Measurements from ENCODE around the gene NAV3.

Gene NAV3

DNA sequence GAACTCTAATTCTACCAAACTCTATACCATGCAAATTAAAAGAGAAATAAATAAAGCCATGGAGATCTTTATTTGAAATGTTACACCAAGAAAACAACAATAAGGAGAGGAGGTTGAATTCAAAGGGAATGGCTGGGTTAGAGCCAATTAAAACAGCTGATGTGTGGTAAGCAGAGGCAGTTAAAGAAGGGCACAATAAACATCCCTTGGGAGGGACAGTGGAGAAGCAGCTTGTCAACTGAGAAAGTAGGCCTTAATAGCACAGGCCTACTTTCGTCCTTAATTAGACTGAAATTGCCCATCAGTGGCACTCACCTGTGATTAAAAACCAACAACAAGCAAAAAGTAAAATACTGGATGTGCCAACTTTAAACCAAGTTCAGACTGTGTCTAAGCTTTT lies 16.3 kb upstream of the NAV3 start:
- Mint-ChIP-seq H3K36me3 (ENCODE audit: low read depth) (no peaks in the 10 kb centered on the region), H3K4me1 (peaks cover 9% of the 10 kb centered on the region), H3K9me3 (no peaks in the 10 kb centered on the region), H3K27me3 (ENCODE audit: low read depth, poor library complexity) (peaks cover 3% of the 10 kb centered on the region), H3K4me3 (no peak overlapping the region), H3K27ac (no peak overlapping the region)
- TF ChIP-seq, protein P1, sequence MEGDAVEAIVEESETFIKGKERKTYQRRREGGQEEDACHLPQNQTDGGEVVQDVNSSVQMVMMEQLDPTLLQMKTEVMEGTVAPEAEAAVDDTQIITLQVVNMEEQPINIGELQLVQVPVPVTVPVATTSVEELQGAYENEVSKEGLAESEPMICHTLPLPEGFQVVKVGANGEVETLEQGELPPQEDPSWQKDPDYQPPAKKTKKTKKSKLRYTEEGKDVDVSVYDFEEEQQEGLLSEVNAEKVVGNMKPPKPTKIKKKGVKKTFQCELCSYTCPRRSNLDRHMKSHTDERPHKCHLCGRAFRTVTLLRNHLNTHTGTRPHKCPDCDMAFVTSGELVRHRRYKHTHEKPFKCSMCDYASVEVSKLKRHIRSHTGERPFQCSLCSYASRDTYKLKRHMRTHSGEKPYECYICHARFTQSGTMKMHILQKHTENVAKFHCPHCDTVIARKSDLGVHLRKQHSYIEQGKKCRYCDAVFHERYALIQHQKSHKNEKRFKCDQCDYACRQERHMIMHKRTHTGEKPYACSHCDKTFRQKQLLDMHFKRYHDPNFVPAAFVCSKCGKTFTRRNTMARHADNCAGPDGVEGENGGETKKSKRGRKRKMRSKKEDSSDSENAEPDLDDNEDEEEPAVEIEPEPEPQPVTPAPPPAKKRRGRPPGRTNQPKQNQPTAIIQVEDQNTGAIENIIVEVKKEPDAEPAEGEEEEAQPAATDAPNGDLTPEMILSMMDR (IDR thresholded peaks at IDR 0.05), result no peak
- no peak for DNase-seq

DNA sequence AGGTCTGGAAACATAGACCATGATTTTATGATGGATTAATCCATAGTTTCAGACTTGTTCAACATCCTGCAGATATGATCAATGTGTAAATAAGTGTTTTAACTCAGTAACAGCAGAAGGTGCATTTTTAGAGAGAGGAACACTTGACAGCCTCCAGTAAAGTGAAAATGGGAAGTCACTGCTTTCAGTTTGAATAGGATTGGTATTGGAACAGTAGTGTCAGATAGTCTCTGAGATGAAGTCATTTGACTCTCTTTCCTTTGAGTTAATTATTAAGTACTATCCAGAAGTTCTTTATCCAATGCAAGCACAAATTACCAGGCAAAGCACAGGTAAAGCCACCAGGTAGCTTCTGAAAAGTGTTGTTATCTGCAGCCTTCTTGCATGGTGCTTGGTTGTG lies 14.5 kb upstream of the NAV3 start:
- DNase-seq, result no peak
- Mint-ChIP-seq H3K27me3 (ENCODE audit: low read depth, poor library complexity) (peaks cover 3% of the 10 kb centered on the region), H3K4me1 (peaks cover 9% of the 10 kb centered on the region), H3K4me3 (no peak overlapping the region), H3K9me3 (no peaks in the 10 kb centered on the region), H3K36me3 (ENCODE audit: low read depth) (no peaks in the 10 kb centered on the region), H3K27ac (no peak overlapping the region)
- TF ChIP-seq, protein P1 (IDR thresholded peaks at IDR 0.05), result no peak

DNA sequence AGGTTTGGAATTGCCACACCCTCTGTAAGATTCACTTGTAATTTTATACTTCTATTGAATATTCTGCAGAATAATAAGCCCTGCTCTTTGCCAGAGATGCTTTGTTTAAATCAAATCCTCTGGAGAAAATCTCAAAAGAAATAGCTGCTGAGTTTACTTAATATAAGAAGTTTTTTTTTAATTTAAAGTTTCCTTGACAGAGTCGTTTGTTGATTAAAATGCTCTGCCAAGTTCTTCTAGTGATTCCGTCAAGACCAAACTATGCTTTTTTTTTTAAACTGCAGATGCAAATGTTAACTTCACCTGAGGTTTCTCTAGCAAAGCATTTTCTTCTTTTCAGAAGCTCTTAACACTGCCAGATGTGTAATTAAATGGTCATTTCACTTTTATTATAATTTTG lies 13.4 kb upstream of the NAV3 start:
- peaks cover 9% of the 10 kb centered on the region for H3K4me1 Mint-ChIP-seq
- no peaks in the 10 kb centered on the region for H3K36me3 Mint-ChIP-seq (ENCODE audit: low read depth)
- no peak for DNase-seq
- H3K27ac Mint-ChIP-seq, result no peak overlapping the region
- peaks cover 3% of the 10 kb centered on the region for H3K27me3 Mint-ChIP-seq (ENCODE audit: low read depth, poor library complexity)
- TF ChIP-seq, protein P1 (IDR thresholded peaks at IDR 0.05), result no peak
- H3K4me3 Mint-ChIP-seq, result no peak overlapping the region
- no peaks in the 10 kb centered on the region for H3K9me3 Mint-ChIP-seq

DNA sequence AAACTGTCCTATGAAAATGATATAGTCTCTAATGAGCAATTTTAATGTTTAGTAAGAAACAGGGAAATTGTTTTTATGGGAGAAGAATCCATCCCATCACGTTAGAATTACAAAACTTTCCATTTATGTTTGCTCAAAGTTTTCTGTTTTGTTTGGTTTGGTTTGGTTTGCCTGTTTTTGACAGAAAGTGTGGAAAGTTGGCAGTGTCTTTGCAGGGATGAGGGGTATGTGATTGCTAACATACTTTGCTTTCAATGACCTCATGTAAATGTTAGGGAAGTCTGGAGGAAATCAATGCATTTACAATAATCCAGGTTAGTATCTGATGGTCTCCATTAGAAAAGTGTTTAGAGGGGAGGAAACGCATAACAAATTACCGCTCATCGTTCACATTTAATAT lies 12.3 kb upstream of the NAV3 start:
- H3K36me3 Mint-ChIP-seq (ENCODE audit: low read depth), result no peaks in the 10 kb centered on the region
- peaks cover 9% of the 10 kb centered on the region for H3K4me1 Mint-ChIP-seq
- peaks cover 1% of the 10 kb centered on the region for H3K27me3 Mint-ChIP-seq (ENCODE audit: low read depth, poor library complexity)
- no peak overlapping the region for H3K4me3 Mint-ChIP-seq
- DNase-seq, result no peak
- H3K9me3 Mint-ChIP-seq, result no peaks in the 10 kb centered on the region
- no peak overlapping the region for H3K27ac Mint-ChIP-seq
- TF ChIP-seq, protein P1 (IDR thresholded peaks at IDR 0.05), result no peak

DNA sequence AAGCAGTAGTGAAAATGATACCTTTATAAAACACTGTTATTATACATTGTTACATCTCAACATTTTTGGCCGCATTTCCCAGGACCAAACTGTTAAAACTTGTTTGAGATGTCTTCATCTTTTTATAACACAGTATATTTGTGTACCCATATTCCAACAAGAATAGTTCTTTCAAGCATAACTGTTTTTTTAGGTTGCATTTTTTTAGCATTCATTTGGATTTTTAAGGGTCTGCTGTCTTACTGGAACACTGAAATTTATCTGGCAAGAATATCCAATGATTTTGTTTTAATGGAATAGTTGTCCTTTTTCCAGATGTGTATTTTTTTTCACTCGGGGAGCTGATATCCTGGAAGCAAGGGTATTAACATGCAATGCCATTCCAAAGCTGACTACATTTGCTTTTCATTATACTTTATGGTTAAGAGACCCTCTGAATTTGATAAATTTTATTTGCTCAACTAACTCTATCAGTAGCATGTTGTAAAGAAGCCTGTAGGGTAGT lies 8.9 kb upstream of the NAV3 start:
- H3K4me1 Mint-ChIP-seq, result no peaks in the 10 kb centered on the region
- H3K27me3 Mint-ChIP-seq (ENCODE audit: low read depth, poor library complexity), result peaks cover 4% of the 10 kb centered on the region

DNA sequence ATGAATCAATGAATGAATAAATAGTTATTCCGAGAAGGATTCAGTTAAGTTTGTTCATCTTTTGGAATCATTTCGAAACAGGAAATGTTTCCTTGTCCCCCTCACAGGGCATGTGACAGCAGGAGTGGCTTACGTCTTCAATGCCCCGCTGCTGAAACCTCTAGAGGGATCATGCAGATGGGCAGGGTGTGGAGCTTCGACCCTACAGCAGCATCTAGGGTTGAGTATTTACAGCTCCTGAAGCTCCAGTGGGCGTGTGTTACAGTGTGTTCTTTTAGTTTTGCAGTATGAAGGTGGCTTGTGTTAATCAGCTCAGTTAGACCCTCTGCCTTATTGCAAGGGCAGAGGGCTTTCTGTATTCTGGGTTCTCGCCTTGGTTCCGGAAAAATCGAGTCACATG lies 2.6 kb downstream of the NAV3 start:
- no peak overlapping the region for H3K4me3 Mint-ChIP-seq
- no peaks in the 10 kb centered on the region for H3K36me3 Mint-ChIP-seq (ENCODE audit: low read depth)
- H3K4me1 Mint-ChIP-seq, result peaks cover 6% of the 10 kb centered on the region
- H3K27ac Mint-ChIP-seq, result no peak overlapping the region
- TF ChIP-seq, protein P1 (IDR thresholded peaks at IDR 0.05), result no peak
- H3K27me3 Mint-ChIP-seq (ENCODE audit: low read depth, poor library complexity), result no peaks in the 10 kb centered on the region
- no peaks in the 10 kb centered on the region for H3K9me3 Mint-ChIP-seq
- DNase-seq, result no peak

More for the DNA sequence above, 8.9 kb upstream of the NAV3 start:
- DNase-seq, result no peak
- TF ChIP-seq, protein P1 (IDR thresholded peaks at IDR 0.05), result no peak
- no peaks in the 10 kb centered on the region for H3K36me3 Mint-ChIP-seq (ENCODE audit: low read depth)
- no peak overlapping the region for H3K4me3 Mint-ChIP-seq
- H3K27ac Mint-ChIP-seq, result no peak overlapping the region
- H3K9me3 Mint-ChIP-seq, result peaks cover 5% of the 10 kb centered on the region

All from nephron progenitor cell (in vitro differentiated cells).